Measurements from ENCODE around the gene AP1G2. TPM values are rescaled to one million over a fixed set of nuclear protein-coding genes. Genes with fewer than 3 reads are reported as not detected.

The AP1G2 gene
- total and polyA plus RNA-seq, 2 of the 13 experiments (the other 11 are each of a cell fraction or from before 2014, with no cell fraction given), result 96.9 to 611 TPM

GRCh38 chr14:23610090-23610814, 42.7 kb upstream of the AP1G2 start (continued):
- TF ChIP-seq ZNF34 (CRISPR knock-in tag; IDR thresholded peaks at IDR 0.05; ENCODE audit: borderline replicate concordance), result peak; percentile 2; the same call in 1 of the 2 replicates
- no peak for TF ChIP-seq SMAD3 (CRISPR knock-in tag; IDR thresholded peaks at IDR 0.05)
- TF ChIP-seq ZBTB8A (CRISPR knock-in tag; IDR thresholded peaks at IDR 0.05; ENCODE audit: borderline replicate concordance, low read depth), result peak; percentile 1; the same call in 1 of the 2 replicates
- no peak; the same call in 1 of the 2 replicates for TF ChIP-seq ZNF20 (CRISPR knock-in tag; IDR thresholded peaks at IDR 0.05)
- peak; percentile 95 for TF ChIP-seq GFI1 (CRISPR knock-in tag; IDR thresholded peaks at IDR 0.05; ENCODE audit: borderline replicate concordance)
- peak; percentile 89 for TF ChIP-seq ZNF337 (CRISPR knock-in tag; IDR thresholded peaks at IDR 0.05; ENCODE audit: borderline replicate concordance, low read depth)
- peak; percentile 87; the same call in 1 of the 2 replicates for TF ChIP-seq CHD4 (IDR thresholded peaks at IDR 0.05; ENCODE audit: borderline replicate concordance, low read length)
- TF ChIP-seq ZNF329 (CRISPR knock-in tag; IDR thresholded peaks at IDR 0.05; ENCODE audit: low read depth), result 0 out of 2 replicates have a peak, but pooled peaks have one; percentile 45
- peak; percentile 34; the same call in 1 of the 2 replicates for TF ChIP-seq ZNF121 (CRISPR knock-in tag; IDR thresholded peaks at IDR 0.05)
- TF ChIP-seq KMT2A (CRISPR knock-in tag; IDR thresholded peaks at IDR 0.05), result no peak
- peak; percentile 77; the same call in 1 of the 2 replicates for TF ChIP-seq SRY (CRISPR knock-in tag; IDR thresholded peaks at IDR 0.05)
- TF ChIP-seq GATAD2A (CRISPR knock-in tag; IDR thresholded peaks at IDR 0.05), result peak; percentile 93
- peak; percentile 65; the same call in 1 of the 2 replicates for TF ChIP-seq REPIN1 (CRISPR knock-in tag; IDR thresholded peaks at IDR 0.05; ENCODE audit: borderline replicate concordance, low read depth)
- TF ChIP-seq HNRNPUL1 (IDR thresholded peaks at IDR 0.05; ENCODE audit: low read depth, low read length), result no peak
- 0 out of 2 replicates have a peak, but pooled peaks have one; percentile 35 for TF ChIP-seq ZNF598 (CRISPR knock-in tag; IDR thresholded peaks at IDR 0.05; ENCODE audit: borderline replicate concordance)
- TF ChIP-seq ZMAT3 (CRISPR knock-in tag; conservative IDR thresholded peaks at IDR 0.05), result peak; percentile 30
- TF ChIP-seq TBX2 (CRISPR knock-in tag; IDR thresholded peaks at IDR 0.05; ENCODE audit: borderline replicate concordance), result no peak; the same call in 1 of the 2 replicates
- TF ChIP-seq ZNF766 (CRISPR knock-in tag; IDR thresholded peaks at IDR 0.05; ENCODE audit: borderline replicate concordance), result no peak
- peak; percentile 39; the same call in 1 of the 2 replicates for TF ChIP-seq IKZF5 (CRISPR knock-in tag; IDR thresholded peaks at IDR 0.05)
- 0 out of 2 replicates have a peak, but pooled peaks have one; percentile 8 for TF ChIP-seq ISX (CRISPR knock-in tag; conservative IDR thresholded peaks at IDR 0.05)
- peak; percentile 68; the same call in 1 of the 2 replicates for TF ChIP-seq ZNF784 (CRISPR knock-in tag; IDR thresholded peaks at IDR 0.05; ENCODE audit: borderline replicate concordance)
- TF ChIP-seq ZNF12 (CRISPR knock-in tag; IDR thresholded peaks at IDR 0.05), result peak; percentile 78
- no peak for TF ChIP-seq FOXA1 (IDR thresholded peaks at IDR 0.05)
- peak; percentile 81 for TF ChIP-seq FOXA1 (CRISPR knock-in tag; IDR thresholded peaks at IDR 0.05)
- TF ChIP-seq NRL (CRISPR knock-in tag; IDR thresholded peaks at IDR 0.05; ENCODE audit: borderline replicate concordance), result no peak
- TF ChIP-seq TFAP4 (IDR thresholded peaks at IDR 0.05; ENCODE audit: borderline replicate concordance, low read depth), result 0 out of 2 replicates have a peak, but pooled peaks have one; percentile 10
- TF ChIP-seq PBX3 (CRISPR knock-in tag; IDR thresholded peaks at IDR 0.05; ENCODE audit: borderline replicate concordance), result 0 out of 2 replicates have a peak, but pooled peaks have one; percentile 11
